HL-60/S4 treated with phorbol 12-myristate 13-acetate at 8.2 ng/mL for 4 days and 3 days (cell line): Measurements from ENCODE around the gene SPRY4.
"Not testable (repeated sequence)": the region's sequence is repeated elsewhere in the genome, so short reads cannot be mapped to it uniquely, and the experiment has no call there.

Experiments used
- in situ Hi-C: fragments of 300-500 bp; cut with MboI; formaldehyde crosslinking; loops from 2 replicates; pipeline ENCODE4 v1.15.0; 2022; ENCODE audit warnings: low sequenced_read_pairs

SPRY4 gene

DNA sequence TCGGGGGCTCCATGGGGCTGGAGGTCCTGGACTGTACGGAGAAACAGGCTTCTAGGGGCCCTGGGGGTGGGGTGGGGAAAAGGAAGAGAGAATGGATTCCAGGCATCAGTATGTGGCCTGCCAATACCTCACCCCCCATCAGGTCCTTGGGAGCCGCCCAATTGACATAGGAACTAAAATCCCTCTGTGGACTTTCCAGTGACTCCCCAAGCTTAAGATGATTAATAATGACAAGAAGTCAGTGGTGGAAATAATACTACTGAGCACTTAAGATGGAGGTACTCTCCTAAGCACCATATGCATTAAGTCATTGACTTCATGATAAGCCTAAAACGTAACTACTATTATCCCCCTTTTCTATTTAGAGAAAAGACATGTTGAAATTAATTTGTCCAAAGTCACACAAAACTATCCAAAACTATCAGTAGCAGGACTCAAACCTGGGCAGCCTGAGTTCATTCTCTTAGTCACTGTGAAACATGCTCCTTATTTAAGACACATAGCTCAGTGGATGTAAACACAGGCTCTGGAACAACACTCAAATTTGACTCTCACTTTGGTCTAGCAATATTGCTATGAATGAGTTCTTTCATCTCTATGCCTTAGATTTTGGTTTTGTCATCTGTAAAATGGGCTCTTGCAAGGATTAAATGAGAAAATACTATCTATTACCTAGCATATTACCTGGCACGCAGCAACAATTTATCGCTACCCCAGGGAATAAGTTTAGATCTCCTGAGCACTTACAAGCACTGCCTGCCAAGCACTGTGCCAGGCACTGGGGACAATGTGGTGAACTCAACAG is 9.5 kb downstream of the SPRY4 start:
- in situ Hi-C loops, result no loop called here

DNA sequence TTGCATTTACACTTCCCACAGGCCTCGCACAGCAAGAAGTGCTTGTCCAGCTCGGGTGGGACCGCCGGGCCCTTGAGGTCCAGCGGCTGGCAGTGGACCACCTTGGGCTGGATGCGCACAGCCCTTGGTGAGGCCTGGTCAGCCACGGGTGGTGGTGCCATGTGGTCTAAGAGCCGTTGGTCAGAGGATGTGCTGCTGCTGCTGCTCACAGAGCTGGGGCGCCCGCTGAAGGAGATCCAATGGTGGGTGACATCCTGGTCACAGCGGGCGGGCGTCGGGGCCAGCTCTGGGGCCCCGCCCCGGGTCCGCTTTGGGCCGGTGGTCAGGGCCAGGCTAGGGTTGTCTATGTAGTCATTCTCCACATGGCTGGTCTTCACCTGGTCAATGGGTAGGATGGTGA is 10.2 kb downstream of the SPRY4 start:
- in situ Hi-C loops, result no loop called here

DNA sequence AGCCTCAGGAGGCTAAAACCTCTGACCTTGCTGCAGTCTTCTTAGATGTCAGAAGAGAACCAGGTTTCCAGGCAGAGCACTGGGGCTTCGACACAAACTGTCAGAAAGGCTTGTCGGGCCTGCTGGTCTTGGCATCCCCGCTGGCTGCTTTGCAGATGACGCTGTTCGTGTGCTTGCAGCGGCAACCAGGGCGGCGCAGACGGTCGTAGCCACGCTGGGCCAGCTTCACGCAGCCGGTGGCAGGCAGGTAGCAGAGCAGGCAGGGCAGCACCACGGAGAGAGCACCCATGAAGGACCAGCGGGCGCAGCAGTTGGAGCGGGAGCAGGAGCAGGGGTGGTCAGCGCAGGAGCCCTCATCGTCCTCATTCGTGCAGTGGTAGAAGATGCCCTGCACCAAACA is 10.7 kb downstream of the SPRY4 start:
- in situ Hi-C loops, result no loop called here

- in situ Hi-C loops, result no loop called here
These were observed 11.1 kb downstream of the SPRY4 start for GRCh38 chr5:142313682-142314081.

DNA sequence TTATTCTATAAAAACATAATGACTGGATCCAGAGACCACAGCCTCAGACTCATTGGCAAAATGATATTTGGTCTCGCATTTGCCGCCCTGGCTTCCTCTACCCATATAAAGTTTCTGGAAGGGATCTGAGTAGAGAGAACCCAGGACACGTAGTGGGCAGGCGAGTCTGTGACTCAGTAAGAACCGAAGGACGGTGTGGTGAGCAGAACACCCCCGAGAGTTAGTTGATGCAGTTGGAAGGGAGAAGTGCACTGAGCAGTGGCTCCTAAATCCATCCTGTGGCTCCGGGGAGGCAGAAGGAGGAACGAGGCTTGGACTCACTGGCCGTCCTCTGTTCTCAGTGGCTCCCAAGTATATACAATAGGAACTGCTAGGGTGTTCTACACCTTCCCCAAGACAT is 11.5 kb downstream of the SPRY4 start:
- in situ Hi-C loops, result no loop called here

DNA sequence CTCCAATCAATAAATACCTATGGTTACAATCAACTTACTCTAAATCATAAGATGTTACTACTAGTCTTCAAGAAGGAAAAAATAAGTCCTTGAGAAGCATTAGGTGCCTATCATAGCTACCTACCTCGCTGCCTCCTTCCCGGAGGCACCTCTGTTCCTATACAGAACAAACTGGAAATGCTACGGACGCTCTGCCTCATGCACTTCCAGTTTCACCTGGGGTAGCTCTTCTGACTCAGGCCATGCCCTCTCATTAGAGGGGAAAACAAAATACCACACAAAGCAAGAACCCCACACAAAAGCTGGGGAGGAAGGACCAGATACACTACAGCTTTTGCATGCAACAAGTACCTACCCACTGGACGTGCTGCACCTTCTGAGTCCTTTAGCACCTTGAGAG is 12.4 kb downstream of the SPRY4 start:
- in situ Hi-C loops, result no loop called here

GRCh38 chr5:142311725-142312124 is 13.1 kb downstream of the SPRY4 start:
- in situ Hi-C loops, result no loop called here

GRCh38 chr5:142310803-142311202 is 14.0 kb downstream of the SPRY4 start:
- in situ Hi-C loops, result no loop called here

GRCh38 chr5:142309747-142310318 is 15.0 kb downstream of the SPRY4 start:
- in situ Hi-C loops, result no loop called here

GRCh38 chr5:142308358-142308757 is 16.5 kb downstream of the SPRY4 start:
- in situ Hi-C loops, result no loop called here

- in situ Hi-C loops, result no loop called here
These were observed 17.5 kb downstream of the SPRY4 start for GRCh38 chr5:142307146-142307890.

DNA sequence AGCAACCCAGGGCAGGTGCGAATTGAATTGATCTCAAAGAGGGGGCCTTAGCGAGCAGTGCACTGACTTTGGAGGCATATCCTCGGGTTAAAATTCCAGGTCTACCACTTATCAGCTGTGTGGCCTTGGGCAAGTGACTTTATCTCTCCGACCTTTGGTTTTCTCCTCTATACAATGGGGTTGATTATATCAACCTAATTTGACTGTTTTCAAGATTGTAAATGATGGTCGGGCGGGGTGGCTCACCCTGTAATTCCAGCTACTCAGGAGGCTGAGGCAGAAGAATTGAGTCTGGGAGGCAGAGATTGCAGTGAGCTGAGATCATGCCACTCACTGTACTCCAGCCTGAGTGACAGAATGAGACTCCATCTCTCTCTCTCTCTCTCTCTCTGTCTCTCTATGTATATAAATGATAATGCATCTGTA is 18.7 kb downstream of the SPRY4 start:
- in situ Hi-C loops, result no loop called here

- in situ Hi-C loops, result no loop called here
These were observed 19.6 kb downstream of the SPRY4 start for GRCh38 chr5:142305211-142305610.

GRCh38 chr5:142304013-142304701 is 20.7 kb downstream of the SPRY4 start:
- in situ Hi-C loops, result no loop called here

DNA sequence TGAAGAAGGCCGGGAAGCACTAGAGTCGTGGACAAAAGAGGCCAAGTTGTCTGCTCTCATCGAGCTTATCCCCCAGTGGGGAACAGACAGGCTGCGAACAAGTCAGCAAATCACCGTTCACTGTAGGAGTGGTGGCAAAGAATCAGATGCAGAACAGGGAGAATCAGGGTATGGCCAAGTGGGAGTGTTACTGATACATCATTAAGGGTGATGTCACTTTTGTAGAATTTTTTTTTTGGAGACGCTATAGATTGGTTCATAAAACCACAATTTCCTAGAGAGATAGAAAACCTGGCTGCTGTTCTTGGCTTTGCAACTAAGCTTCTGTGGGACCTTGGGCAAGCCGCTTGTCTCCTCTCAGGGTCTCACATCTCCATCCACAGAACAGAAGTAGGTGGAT is 21.3 kb downstream of the SPRY4 start:
- in situ Hi-C loops, result no loop called here

DNA sequence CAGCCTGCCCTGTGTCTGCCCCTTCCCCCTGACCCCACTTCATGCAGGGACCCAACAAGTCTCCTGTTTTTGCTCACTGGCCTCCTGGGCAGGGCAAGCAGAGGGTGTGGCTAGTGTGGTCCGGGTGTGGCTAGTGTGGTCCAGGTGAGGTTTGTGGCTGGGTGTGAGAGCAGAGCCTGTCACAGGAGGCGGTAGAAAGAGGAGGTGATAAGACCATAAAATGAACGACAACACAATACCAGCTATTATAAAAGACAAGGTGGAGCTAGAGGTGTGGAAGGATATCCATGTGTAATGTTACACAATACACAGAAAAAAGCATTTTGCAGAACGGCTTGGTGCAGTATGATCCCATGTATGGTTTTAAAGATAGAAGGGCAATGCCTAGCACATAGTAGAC is 23.3 kb downstream of the SPRY4 start:
- in situ Hi-C loops, result no loop called here

DNA sequence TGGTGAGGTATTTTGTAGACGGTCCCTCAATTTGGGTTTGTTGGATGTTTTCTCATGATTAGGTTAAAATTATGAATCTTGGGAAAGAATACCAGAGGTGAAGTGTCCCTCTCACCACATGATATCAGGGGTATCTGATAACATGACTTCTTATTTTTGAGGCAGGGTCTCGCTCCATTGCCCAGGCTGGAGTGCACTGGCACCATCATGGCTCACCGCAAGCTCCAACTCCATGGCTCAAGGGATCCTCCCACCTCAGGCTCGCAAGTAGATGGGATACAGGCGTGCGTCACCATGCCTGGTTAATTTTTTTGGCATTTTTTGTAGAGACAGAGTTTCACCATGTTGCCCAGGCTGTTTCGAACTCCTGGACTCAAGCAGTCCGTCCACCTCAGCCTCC is 24.1 kb downstream of the SPRY4 start:
- in situ Hi-C loops, result no loop called here

- in situ Hi-C loops, result no loop called here
These were observed 26.0 kb downstream of the SPRY4 start for GRCh38 chr5:142298789-142299188.

- in situ Hi-C loops, result not testable (repeated sequence)
These were observed 27.0 kb downstream of the SPRY4 start for GRCh38 chr5:142297786-142298185.

GRCh38 chr5:142296914-142297417 is 27.9 kb downstream of the SPRY4 start:
- in situ Hi-C loops, result no loop called here
